Activated T-cell treated with anti-CD3 and anti-CD28 coated beads for 48 hours (primary cell): Measurements from ENCODE around the gene OGA.
"Not testable (repeated sequence)": the region's sequence is repeated elsewhere in the genome, so short reads cannot be mapped to it uniquely, and the experiment has no call there.

Source experiments
- DNase-seq: peaks from one replicate; pipeline ENCODE4 v3.0.0-alpha.2; 2020; ENCODE audit warnings: low read depth

The OGA gene

GRCh38 chr10:101797403-101798059 is 20.7 kb downstream of the OGA start:
- DNase-seq: no peak

DNA sequence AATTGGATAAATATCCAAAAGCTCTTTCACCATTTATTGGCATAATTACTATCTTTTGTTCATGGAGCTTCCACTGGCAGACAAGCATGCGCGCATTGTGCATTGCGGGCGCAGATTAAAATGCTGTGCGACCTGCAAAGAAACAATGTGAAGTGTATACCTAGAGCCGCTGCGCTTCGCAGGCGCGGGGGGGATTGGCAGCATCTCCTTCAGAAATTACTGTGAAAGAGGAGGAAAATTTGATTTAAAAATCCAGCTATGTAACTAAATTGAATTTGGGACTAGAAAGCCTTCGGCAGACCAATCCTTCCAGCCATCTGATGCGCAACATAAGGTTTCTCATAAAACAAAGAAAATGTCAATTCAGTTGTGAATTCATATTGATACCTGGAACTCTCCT is 24.7 kb downstream of the OGA start:
- DNase-seq: no peak

- DNase-seq: no peak
Measured at GRCh38 chr10:101789686-101790085, 28.6 kb downstream of the OGA start.

- DNase-seq: not testable (repeated sequence)
Measured at GRCh38 chr10:101789231-101789630, 29.0 kb downstream of the OGA start.

- no peak for DNase-seq
Measured at GRCh38 chr10:101785801-101786200, 32.4 kb downstream of the OGA start.

DNA sequence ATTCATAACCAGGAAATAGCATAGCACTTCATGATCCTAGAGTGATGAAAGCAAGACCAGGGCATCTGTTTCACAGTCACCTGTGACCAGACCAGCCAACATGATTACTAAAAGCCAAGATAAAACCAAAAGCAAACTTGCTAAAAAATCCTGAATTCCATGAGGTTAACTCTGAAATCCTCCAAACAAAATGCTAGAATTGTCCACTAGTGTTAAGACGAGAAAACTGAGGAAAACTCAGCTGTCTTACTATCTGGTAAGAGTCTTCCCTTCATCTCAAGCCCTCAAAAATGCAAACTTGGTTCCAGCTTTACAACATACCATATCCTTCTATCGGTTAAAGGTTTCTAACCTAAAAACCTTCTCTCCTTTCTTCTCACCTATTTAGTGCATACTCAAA is 33.7 kb downstream of the OGA start:
- no peak for DNase-seq

- no peak for DNase-seq
Measured at GRCh38 chr10:101783736-101784118, 34.5 kb downstream of the OGA start.

DNA sequence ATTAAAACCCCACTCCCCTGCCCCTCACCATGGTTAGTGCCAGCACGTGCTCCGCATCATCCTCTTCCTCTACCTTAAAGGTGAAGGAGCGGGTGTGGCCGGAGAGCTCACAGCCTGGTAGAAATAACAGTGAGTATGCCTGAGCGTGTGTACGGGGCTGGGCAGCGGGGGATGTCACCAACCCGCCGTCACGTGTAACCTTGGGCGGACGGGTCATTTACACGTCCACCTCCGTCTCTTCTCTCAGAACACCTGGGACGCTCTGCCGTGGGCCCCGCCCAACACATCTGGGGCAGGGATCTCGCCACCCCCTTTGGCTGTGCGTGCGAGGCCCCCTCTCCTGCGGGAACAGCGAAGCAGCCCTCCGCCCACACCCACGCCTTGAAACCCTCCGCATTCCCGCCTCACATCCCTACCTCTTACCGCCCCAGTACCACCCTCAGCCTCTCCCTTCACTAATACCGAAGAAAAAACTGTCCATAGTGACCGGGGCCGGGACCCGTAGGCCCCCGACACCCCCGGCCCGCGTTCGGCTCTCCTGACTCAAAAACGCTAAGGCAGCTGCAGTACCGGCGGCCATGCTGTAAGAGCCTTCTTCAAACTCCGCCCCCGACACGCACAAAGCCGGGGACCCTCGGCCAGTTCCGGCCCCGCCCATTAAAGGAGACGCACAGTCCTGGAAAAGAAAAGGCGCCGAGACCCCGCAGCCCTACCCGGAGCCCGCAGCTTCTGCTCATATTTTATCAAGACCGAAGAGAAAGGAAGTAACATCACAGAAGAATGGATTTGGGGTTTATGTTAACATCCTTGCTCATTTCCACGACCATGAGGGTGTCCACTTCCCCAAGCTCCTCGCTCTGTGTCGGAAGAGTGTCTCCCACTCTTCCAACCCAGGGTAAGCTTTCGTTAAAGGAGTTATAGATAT is 35.2 kb downstream of the OGA start, which contains the start of gene NPM3:
NPM3 (minus strand) TSS at position 636 of the 925 bp plus-strand sequence; CDS start at position 580, 56 bp downstream.
- peak; percentile 84 for DNase-seq

DNA sequence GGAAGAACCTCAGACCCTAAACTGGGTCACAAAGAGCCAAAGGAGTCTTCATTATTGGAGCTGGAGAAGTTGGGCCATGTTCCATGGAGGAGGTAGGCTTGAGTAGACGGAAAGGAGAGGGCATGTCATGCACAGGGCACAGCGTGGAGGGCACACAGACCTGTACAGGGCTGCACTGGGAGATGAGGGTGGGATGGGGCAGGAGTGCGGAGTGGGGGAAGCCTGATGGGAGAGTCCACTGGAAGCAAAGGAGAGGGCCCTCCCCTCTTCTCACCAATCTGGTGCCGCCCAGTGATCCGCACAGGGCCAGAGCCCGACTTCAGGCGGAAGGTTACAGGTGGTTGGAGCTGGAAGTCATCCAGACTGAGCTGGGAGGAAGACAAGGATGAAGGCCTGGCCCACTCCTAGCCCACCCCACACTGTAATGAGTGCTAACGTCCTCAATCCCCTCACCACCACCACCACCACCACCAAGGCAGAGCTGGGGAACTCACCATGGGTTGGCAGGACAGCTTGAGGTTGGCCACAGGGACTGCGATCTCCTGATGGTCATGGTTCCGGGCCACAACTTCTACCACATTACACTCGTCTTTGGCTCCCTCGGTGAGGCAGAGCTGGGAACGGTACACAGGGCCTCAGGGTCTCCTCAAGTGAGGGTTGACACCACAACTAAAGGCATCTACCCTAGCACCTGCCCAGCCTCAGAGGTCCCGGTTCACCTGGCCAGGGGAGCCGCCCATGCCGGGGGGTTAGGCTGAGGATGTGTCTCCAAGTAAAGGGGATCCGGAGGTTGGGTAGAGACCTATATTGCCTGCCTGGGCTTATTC is 36.0 kb downstream of the OGA start:
- no peak for DNase-seq

DNA sequence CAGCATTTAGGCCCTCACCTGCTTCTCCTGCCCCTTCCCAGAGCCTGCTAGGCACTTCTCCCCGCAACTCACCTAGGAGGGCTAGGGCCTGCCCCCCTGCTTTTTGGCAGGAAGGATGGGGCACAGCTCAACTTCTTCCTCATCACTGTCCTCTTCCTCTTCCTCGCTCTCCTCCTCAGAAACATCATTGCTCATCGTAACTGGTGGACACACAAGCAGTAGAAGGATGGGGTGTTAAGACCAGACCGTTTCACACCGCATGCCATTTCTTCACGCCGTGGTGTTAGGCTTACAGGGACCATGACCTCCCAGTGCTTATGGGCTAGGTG is 36.6 kb downstream of the OGA start:
- no peak for DNase-seq

DNA sequence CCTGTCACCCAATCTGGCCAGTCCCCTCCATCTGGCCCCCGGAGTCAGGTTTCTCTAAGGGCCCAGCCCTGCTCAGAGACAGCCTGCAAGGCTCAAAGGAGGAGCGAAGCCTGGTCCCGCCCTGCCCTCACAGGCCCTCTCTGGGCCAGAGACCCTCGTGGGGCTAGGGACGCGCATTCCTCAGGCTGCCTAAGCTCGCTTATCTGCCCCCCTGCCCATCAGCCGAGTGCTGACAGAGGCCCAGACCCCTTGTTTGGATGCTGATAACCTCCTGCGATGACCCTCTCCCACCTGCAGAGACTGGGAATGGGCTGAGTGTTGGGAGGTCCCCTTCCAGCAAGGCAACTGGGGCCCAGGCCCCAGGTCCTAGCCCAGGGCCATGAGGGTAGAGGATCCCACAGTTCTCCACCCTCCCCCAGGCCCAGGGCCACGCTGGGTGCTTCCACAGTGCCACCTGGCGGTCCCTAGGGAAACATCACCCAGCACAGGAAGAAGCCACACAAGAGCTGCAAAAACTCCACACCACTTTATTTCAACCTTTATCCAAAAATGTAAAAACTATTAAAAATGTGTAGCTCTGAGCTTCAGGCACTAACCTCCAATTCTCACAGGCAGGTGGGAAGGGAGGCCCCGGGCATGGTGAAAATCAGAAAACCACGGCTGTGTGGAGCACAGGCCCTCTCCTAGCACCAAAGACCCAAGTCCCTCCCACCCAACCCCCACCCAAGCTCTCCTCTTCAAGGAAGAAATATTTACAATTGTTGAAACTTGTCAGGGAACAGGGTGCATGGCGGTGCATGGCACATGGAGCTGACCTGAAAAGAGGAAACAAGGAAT is 37.2 kb downstream of the OGA start:
- DNase-seq: peak; percentile 75

DNA sequence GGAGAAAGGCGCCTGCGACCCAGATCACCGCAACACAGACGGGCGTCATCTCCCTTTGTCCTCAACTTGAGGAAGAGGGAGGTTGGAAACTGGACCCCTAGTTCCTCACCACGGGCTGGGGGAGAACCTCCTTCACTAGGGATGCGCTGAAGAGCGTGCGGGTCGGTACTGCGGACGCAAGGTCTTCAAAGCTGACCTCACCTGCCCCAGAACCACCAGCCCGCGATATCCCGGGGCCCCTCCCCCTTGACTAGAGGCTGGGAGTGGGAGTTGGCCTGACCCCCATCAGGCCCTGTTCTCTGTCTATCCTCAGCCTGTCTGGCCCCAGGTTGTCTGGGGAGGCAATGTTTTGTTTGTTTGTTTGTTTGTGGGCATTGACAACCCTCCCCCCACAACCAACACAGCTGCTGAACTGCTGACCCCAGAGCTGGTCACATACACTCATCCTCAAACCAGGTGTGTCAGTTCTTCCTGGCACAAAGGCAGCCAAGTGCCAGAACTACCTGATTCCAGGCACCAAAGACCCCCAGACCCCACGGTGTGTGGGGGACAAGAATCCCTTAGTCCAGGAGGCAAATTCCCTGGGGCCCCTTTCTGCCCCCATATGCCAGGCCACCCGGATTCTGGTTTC is 37.9 kb downstream of the OGA start:
- DNase-seq: no peak

DNA sequence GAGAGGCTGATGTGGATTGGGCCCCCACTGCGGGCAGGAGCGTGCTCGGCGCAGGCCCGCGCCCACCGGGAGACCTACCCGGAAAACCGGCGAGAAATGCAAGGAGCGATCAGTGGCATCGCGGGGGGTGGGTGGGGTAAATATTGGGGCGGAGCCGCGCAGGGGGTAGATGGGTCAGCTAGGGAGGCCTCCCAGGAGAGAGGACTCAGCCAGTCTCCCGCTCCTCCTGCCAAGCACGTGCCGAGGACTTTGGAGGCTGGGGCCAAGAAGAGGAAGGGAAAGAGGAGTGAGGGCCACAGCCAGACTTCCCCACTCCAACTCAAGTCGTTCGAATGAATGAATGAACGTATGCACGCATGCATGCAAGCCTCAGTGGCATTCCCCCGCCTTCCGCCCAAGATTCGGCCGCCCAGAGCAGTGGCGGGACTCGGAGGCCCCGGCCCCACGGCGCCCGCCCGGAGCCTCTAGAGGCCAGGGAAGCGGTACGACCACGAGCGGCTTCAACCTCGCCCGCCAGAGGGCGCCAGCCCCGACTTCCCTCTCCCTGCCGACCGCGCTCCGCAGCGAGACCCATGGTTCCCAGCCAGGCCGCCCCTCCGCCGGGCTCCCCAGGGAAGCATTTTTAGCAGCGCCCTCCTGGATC is 38.6 kb downstream of the OGA start:
- DNase-seq: peak; percentile 86

GRCh38 chr10:101778781-101779543 is 39.3 kb downstream of the OGA start:
- DNase-seq: no peak

- DNase-seq: no peak
Measured at GRCh38 chr10:101778151-101778780, 40.0 kb downstream of the OGA start.

GRCh38 chr10:101777619-101778145 is 40.6 kb downstream of the OGA start:
- no peak for DNase-seq

GRCh38 chr10:101776161-101776817 is 42.0 kb downstream of the OGA start:
- no peak for DNase-seq
